Ectodermal cell (in vitro differentiated cells): ENCODE data around the gene TMEM271.

Experiments used
- H3K27ac ChIP-seq: 2 replicates; pipeline ENCODE4 v1.7.0; 2013; ENCODE audit warnings: mild to moderate bottlenecking, low read depth, low read length; ENCODE audit not compliant: insufficient read depth, poor library complexity, severe bottlenecking
- H3K27me3 ChIP-seq: 2 replicates; pipeline ENCODE4 v1.7.0; 2013; ENCODE audit warnings: mild to moderate bottlenecking, low read length; ENCODE audit not compliant: insufficient read depth, control insufficient read depth, poor library complexity, severe bottlenecking
- H3K36me3 ChIP-seq: one replicate; pipeline ENCODE4 v1.7.0; 2013; ENCODE audit warnings: low read length; ENCODE audit not compliant: control insufficient read depth, insufficient read depth
- H3K4me1 ChIP-seq: one replicate; pipeline ENCODE4 v1.7.0; 2013; ENCODE audit warnings: low read length; ENCODE audit not compliant: control insufficient read depth, insufficient read depth
- H3K4me3 ChIP-seq: 2 replicates; pipeline ENCODE4 v1.7.0; 2013; ENCODE audit warnings: low read depth, low read length, control low read depth; ENCODE audit not compliant: insufficient read depth
- H3K9me3 ChIP-seq: 2 replicates; pipeline ENCODE4 v1.7.0; 2013; ENCODE audit warnings: mild to moderate bottlenecking, low read length, moderate library complexity; ENCODE audit not compliant: control insufficient read depth
- WGBS, 2 experiments: methylation state at CpG; one replicate each; pipeline ENCODE4 v1.1.7; 2013; ENCODE audit warnings: missing lambda C conversion rate in 2 of 2; 5-methylcytosine and 5-hydroxymethylcytosine counted together

Gene TMEM271

DNA sequence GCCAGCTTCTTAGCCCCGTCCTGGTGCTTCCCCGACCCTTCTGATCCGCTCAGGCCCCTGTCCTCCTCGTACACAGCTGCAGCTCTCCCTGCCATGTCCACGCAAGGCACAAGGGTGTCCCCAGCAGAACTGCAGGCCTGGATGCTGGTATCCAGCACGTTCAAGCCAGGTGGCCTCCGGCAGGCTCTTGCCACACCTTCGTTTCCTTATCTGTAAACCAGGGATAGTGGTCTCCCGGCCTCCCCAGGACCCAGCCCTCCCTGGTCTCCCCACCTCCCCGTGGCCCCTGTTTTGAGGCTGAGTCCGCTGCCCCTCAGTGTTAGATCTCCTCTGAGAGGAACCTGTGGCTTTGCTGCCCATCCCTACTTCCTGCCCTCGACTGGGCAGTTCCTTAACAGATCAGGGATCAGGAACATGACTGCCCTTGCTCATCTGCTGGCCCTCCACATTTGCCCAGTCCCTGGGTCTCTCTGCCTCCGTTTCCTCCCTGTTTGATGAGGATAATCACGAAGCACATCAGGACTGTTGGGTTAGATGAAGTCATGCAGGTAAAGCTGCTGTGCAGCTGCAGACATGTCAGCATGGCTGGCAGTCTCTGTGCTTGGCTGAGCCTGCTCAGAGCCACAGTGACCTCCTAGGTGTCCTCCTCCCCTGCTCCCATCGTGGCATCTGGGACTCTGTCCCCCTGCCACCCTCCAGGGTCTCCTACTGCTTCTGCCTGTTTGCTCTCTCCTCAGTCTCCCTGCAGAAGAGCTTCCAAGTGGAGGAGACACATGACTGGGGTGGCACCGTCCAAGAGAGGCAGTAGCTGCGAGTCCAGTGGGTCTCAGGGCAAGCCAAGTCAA, 44.2 kb downstream of the TMEM271 start:
- Histone ChIP-seq H3K27ac (no peak overlapping the region), H3K9me3 (no peaks in the 10 kb centered on the region), H3K27me3 (no peaks in the 10 kb centered on the region), H3K4me1 (no peaks in the 10 kb centered on the region), H3K4me3 (no peak overlapping the region), H3K36me3 (peaks cover 22% of the 10 kb centered on the region)
- 94 to 95% methylated on average over 17 of the region's 17 CpGs for WGBS, 2 experiments

DNA sequence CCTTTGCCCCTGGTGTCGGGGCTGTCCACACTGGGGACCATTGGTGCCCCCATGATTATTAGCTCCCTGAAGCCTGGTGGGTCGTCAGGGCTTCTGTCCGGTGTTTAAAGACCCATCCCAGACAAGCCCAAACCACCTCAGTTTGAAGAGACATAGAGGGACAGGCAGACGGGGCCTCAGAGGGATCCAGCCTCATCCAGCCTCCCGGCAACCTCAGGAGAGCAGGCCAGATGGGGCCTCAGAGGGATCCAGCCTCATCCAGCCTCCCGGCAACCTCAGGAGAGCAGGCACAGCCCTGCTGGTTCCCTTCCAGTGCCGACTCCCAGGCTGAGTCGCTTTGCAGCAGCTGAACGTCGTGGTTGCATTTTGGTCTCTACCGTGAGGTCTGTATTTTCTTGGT, 45.0 kb downstream of the TMEM271 start:
- no peaks in the 10 kb centered on the region for H3K4me1 ChIP-seq
- peaks cover 26% of the 10 kb centered on the region for H3K36me3 ChIP-seq
- H3K27me3 ChIP-seq, result no peaks in the 10 kb centered on the region
- H3K4me3 ChIP-seq, result no peak overlapping the region
- H3K9me3 ChIP-seq, result no peaks in the 10 kb centered on the region
- 94 to 95% methylated on average over 11 of the region's 11 CpGs for WGBS, 2 experiments
- H3K27ac ChIP-seq, result no peak overlapping the region

DNA sequence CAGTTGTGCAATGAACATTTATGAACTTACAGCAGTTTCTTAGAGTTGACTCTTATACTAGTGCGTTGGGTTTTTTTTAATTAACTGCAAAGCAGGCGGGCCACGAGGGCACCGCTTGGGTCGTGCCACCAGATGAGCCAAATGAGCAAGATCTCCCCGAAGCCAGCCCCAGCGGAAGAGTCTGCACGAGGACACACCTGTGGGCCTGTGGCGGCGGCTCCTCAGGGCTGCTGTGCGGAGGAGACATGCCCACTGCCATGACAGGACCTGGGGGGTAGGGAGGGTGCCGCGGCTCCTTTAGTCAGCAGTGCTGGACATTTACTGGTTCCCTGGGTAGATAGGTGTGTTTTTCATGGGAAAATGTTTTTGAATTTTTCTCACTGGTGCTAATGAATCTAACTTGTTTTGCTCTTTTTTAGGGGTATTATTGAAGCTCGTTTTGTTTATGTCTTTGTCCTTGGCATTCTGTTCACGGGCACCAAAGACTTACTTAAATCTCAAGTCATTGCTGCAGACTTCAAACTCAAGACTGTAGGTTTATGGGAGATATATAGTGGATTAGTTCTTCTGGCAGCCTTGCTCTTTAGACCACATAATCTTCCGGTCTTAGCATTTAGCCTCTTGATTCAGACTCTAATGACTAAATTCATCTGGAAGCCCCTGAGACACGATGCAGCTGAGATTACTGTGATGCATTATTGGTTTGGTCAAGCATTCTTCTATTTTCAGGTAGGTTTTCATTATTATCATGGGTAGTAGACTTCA, 45.9 kb downstream of the TMEM271 start:
- Histone ChIP-seq H3K4me3 (no peak overlapping the region), H3K36me3 (peaks cover 21% of the 10 kb centered on the region), H3K27ac (no peak overlapping the region), H3K27me3 (no peaks in the 10 kb centered on the region), H3K9me3 (no peaks in the 10 kb centered on the region), H3K4me1 (no peaks in the 10 kb centered on the region)
- 90 to 92% methylated on average over 17 of the region's 17 CpGs for WGBS, 2 experiments

GRCh38 chr4:529563-529962, 46.5 kb downstream of the TMEM271 start:
- 97 to 98% methylated on average over 7 of the region's 8 CpGs for WGBS, 2 experiments
- H3K27ac ChIP-seq, result no peak overlapping the region
- H3K36me3 ChIP-seq, result peaks cover 22% of the 10 kb centered on the region

GRCh38 chr4:528835-529234, 47.3 kb downstream of the TMEM271 start:
- WGBS, 2 experiments, result 94 to 95% methylated on average over 9 of the region's 9 CpGs
- peaks cover 29% of the 10 kb centered on the region for H3K36me3 ChIP-seq
- H3K4me1 ChIP-seq, result no peaks in the 10 kb centered on the region
- no peak overlapping the region for H3K4me3 ChIP-seq
- H3K9me3 ChIP-seq, result no peaks in the 10 kb centered on the region
- no peaks in the 10 kb centered on the region for H3K27me3 ChIP-seq
- H3K27ac ChIP-seq, result no peak overlapping the region

More at GRCh38 chr4:529563-529962, 46.5 kb downstream of the TMEM271 start:
- H3K9me3 ChIP-seq, result no peaks in the 10 kb centered on the region
- no peak overlapping the region for H3K4me3 ChIP-seq
- H3K27me3 ChIP-seq, result no peaks in the 10 kb centered on the region
- H3K4me1 ChIP-seq, result no peaks in the 10 kb centered on the region

GRCh38 chr4:528296-528695, 47.8 kb downstream of the TMEM271 start:
- Histone ChIP-seq H3K27ac (no peak overlapping the region), H3K4me1 (no peaks in the 10 kb centered on the region), H3K36me3 (peaks cover 35% of the 10 kb centered on the region), H3K9me3 (no peaks in the 10 kb centered on the region), H3K27me3 (no peaks in the 10 kb centered on the region), H3K4me3 (no peak overlapping the region)
- whole genome bisulfite sequencing, 2 experiments, result 95 to 96% methylated on average over 10 of the region's 10 CpGs

- Histone ChIP-seq H3K36me3 (peaks cover 34% of the 10 kb centered on the region), H3K27ac (no peak overlapping the region), H3K4me3 (no peak overlapping the region), H3K4me1 (no peaks in the 10 kb centered on the region), H3K27me3 (no peaks in the 10 kb centered on the region), H3K9me3 (no peaks in the 10 kb centered on the region)
- WGBS, 2 experiments, result 96 to 98% methylated on average over 21 of the region's 21 CpGs
Observed at GRCh38 chr4:526971-527460, 49.1 kb downstream of the TMEM271 start.

- 93 to 94% methylated on average over 22 of the region's 22 CpGs for WGBS, 2 experiments
Observed at GRCh38 chr4:526189-526909, 49.7 kb downstream of the TMEM271 start.

DNA sequence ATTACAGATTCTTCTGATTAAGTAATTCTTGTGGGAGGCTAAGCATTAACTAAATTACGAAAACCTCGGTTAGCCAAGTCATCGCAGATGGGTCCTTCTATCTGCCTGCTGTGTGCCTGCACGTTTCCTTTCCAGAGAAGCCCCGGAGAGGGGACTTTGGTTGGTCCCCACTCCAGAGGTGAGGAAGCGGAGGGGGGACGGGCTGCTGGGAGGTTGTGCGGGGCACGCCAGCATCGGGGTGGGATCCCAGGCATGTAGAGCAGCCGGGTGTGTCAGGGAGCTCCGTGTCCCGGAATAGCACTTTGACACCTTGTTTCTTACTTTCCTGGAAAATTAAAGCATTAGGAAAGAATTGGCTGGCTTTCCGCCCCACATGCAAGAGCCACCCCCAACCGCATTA, 50.4 kb downstream of the TMEM271 start:
- Histone ChIP-seq H3K27ac (no peak overlapping the region), H3K36me3 (peaks cover 31% of the 10 kb centered on the region)
- 97 to 98% methylated on average over 15 of the region's 15 CpGs for WGBS, 2 experiments

More at GRCh38 chr4:526189-526909, 49.7 kb downstream of the TMEM271 start:
- H3K36me3 ChIP-seq, result peaks cover 37% of the 10 kb centered on the region
- no peaks in the 10 kb centered on the region for H3K27me3 ChIP-seq
- no peaks in the 10 kb centered on the region for H3K9me3 ChIP-seq
- H3K4me3 ChIP-seq, result no peak overlapping the region
- no peak overlapping the region for H3K27ac ChIP-seq
- H3K4me1 ChIP-seq, result no peaks in the 10 kb centered on the region

DNA sequence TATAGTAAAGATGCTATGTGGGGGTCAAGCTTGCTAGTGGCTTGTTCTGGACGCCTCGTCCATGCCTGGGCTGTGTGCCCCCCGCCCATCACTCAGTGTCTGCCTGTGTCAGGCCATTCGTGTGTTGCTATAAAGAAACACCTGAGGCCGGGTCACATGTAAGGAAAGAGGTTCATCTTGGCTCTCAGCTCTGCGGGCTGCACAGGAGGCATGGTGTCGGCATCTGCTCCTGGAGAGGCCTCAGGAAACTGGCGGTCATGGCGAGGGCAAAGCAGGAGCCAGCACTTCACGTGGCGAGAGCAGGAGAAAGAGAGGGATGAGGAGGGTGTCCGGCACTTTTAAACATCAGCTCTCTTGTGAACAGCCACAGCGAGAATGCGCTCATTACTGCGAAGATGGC, 51.9 kb downstream of the TMEM271 start:
- no peak overlapping the region for H3K27ac ChIP-seq
- no peaks in the 10 kb centered on the region for H3K4me1 ChIP-seq
- no peaks in the 10 kb centered on the region for H3K27me3 ChIP-seq
- H3K4me3 ChIP-seq, result no peak overlapping the region
- H3K9me3 ChIP-seq, result no peaks in the 10 kb centered on the region
- peaks cover 27% of the 10 kb centered on the region for H3K36me3 ChIP-seq
- whole genome bisulfite sequencing, 2 experiments, result 94 to 95% methylated on average over 15 of the region's 15 CpGs

More for the DNA sequence above, 50.4 kb downstream of the TMEM271 start:
- no peaks in the 10 kb centered on the region for H3K4me1 ChIP-seq
- H3K4me3 ChIP-seq, result no peak overlapping the region
- H3K27me3 ChIP-seq, result no peaks in the 10 kb centered on the region
- no peaks in the 10 kb centered on the region for H3K9me3 ChIP-seq
